ENCODE measurements around the gene ALOXE3. TPM values are rescaled to one million over a fixed set of nuclear protein-coding genes. Genes with fewer than 3 reads are reported as not detected.

ALOXE3 gene
- total RNA-seq, 2 experiments from 2014 or later: 0.81 to 0.91 TPM

DNA sequence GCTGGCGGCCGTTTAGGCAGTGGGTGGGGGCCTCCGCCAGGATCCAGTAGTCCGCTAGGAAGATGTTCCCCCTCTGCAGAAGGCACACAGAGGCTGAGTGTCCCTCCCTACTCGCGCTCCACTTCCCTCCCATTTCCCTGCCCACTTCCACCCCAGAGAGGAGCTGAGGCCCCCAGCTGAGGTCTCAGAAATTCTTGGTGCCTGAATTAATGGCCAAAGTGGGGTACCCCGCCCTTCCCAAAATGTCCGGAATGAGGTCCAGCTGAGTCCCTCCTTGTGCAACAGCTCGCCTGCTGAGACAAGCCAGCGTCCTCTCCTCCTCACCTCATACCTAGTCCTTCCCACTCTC lies 7.9 kb downstream of the ALOXE3 start:
- H3K4me1 Mint-ChIP-seq (ENCODE audit: low read depth): peaks cover 4% of the 10 kb centered on the region
- POLR2A ChIA-PET: interaction anchor here (0.7 to 2.2 kb wide), 14 partner anchors 9 to 138 kb away, joined by 3 to 41 read pairs (median 4); partner anchors contain the start of genes ALOXE3, CTC1 and HES7
- intact Hi-C loops (cut with DNase I, micrococcal nuclease): loop anchor here (1.0 to 10.0 kb wide), 4 partner anchors 16 to 264 kb away; partner anchors contain the start of gene KRABD2 (in 1 of the 2)
- peak overlapping the region; percentile 70 for H3K4me3 Mint-ChIP-seq
- TF ChIP-seq, protein P1, sequence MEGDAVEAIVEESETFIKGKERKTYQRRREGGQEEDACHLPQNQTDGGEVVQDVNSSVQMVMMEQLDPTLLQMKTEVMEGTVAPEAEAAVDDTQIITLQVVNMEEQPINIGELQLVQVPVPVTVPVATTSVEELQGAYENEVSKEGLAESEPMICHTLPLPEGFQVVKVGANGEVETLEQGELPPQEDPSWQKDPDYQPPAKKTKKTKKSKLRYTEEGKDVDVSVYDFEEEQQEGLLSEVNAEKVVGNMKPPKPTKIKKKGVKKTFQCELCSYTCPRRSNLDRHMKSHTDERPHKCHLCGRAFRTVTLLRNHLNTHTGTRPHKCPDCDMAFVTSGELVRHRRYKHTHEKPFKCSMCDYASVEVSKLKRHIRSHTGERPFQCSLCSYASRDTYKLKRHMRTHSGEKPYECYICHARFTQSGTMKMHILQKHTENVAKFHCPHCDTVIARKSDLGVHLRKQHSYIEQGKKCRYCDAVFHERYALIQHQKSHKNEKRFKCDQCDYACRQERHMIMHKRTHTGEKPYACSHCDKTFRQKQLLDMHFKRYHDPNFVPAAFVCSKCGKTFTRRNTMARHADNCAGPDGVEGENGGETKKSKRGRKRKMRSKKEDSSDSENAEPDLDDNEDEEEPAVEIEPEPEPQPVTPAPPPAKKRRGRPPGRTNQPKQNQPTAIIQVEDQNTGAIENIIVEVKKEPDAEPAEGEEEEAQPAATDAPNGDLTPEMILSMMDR (IDR thresholded peaks at IDR 0.05): peak; percentile 12
- CTCF ChIA-PET: interaction anchor here (1.1 to 2.4 kb wide), 10 partner anchors 9 to 52 kb away, joined by 3 to 17 read pairs (median 9); partner anchors contain the start of genes ALOXE3 and HES7
- H3K27me3 Mint-ChIP-seq: peaks cover 32% of the 10 kb centered on the region
- no peaks in the 10 kb centered on the region for H3K9me3 ChIP-seq (ENCODE audit: control insufficient read depth in 1 of 2, insufficient read depth in 1 of 2, low read length in 2 of 2)
- DNase-seq: no peak
- no peaks in the 10 kb centered on the region for H3K9me3 Mint-ChIP-seq
- peaks cover 13% of the 10 kb centered on the region for H3K4me1 ChIP-seq (ENCODE audit: insufficient read depth, low read length)
- peak overlapping the region; percentile 12 for H3K27ac Mint-ChIP-seq
- no peak overlapping the region for H3K27ac ChIP-seq (ENCODE audit: low read depth in 1 of 2, low read length in 2 of 2)
- no peaks in the 10 kb centered on the region for H3K36me3 ChIP-seq (ENCODE audit: insufficient read depth, low read length)
- H3K27me3 ChIP-seq (ENCODE audit: control insufficient read depth in 1 of 2, insufficient read depth in 2 of 2, low read length in 2 of 2): peaks cover 13 to 16% of the 10 kb centered on the region in 2 experiments
- ATAC-seq (ENCODE audit: poor library complexity): no peak
- peak overlapping the region; percentile 61 for H3K4me3 ChIP-seq (ENCODE audit: low read length)
- no peaks in the 10 kb centered on the region for H3K36me3 Mint-ChIP-seq (ENCODE audit: low read depth)

DNA sequence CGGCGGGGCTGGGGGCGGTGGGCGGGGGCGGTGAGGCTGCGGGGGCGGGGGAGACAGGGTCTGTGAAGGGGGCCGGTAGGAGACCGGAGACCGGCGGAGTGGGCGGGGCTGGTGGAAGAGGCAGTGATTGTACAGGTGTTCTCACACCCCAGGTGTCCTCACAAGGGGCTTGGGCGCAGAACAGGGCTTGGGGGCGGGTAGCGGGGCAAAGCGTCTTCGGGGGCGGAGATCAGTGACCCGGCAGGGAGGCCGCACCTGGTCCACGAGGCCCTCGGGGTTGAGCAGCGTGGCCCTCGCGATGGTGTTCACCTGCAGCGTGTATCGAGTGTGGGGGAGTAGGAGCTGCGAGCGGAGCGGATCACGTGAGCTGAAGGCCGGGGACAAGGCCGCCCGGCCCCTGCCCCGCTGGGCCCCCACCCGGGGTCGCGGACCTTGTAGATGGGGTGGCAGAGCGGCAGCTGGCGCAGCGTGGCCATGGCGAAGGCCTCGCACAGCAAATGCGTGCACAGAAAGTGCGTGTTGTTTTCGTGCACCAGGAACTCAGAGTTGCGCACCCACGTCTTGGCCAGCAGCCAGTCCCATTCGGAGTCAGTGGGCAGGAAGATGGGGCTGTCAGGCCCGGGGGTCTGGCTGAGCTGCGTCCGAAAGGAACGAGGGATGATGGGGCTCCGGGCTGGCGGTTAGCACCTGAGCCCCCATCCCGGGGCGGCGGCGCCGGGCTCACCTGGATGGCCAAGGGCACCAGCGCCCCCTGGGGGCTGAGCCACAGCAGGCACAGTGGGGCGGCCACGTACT lies 8.5 kb downstream of the ALOXE3 start:
- H3K27me3 ChIP-seq (ENCODE audit: control insufficient read depth in 1 of 2, insufficient read depth in 2 of 2, low read length in 2 of 2): peaks cover 10 to 11% of the 10 kb centered on the region in 2 experiments

More for the DNA sequence above, 8.5 kb downstream of the ALOXE3 start:
- H3K9me3 Mint-ChIP-seq: no peaks in the 10 kb centered on the region
- Histone ChIP-seq H3K36me3 (ENCODE audit: insufficient read depth, low read length) (no peaks in the 10 kb centered on the region), H3K4me3 (ENCODE audit: low read length) (peak overlapping the region; percentile 61), H3K9me3 (ENCODE audit: control insufficient read depth in 1 of 2, insufficient read depth in 1 of 2, low read length in 2 of 2) (no peaks in the 10 kb centered on the region), H3K27ac (ENCODE audit: low read depth in 1 of 2, low read length in 2 of 2) (no peak overlapping the region), H3K4me1 (ENCODE audit: insufficient read depth, low read length) (peaks cover 13% of the 10 kb centered on the region)
- TF ChIP-seq, protein P1 (IDR thresholded peaks at IDR 0.05): peak; percentile 97
- ChIA-PET POLR2A (interaction anchor here (0.7 to 2.2 kb wide), 13 partner anchors 9 to 138 kb away, joined by 3 to 41 read pairs (median 4); partner anchors contain the start of genes ALOXE3 and CTC1), CTCF (interaction anchor here (0.8 to 2.4 kb wide), 11 partner anchors 9 to 134 kb away, joined by 3 to 17 read pairs (median 8); partner anchors contain the start of genes ALOXE3 and HES7)
- DNase-seq: peak; percentile 76 to 91 (median 82)
- peaks cover 4% of the 10 kb centered on the region for H3K4me1 Mint-ChIP-seq (ENCODE audit: low read depth)
- no peaks in the 10 kb centered on the region for H3K36me3 Mint-ChIP-seq (ENCODE audit: low read depth)
- peak overlapping the region; percentile 45 for H3K4me3 Mint-ChIP-seq
- H3K27me3 Mint-ChIP-seq: peaks cover 26% of the 10 kb centered on the region
- peak overlapping the region; percentile 12 for H3K27ac Mint-ChIP-seq
- intact Hi-C loops (cut with DNase I, micrococcal nuclease): loop anchor here (1.0 to 10.0 kb wide), 4 partner anchors 16 to 265 kb away; partner anchors contain the start of gene KRABD2 (in 1 of the 2)
- peak; percentile 99 for ATAC-seq (ENCODE audit: poor library complexity)
